Neural crest cell (in vitro differentiated cells): Measurements from ENCODE around the gene KCNIP3. TPM values are rescaled to one million over a fixed set of nuclear protein-coding genes. Genes with fewer than 3 reads are reported as not detected.

ENCODE experiments used
- DNase-seq: peaks from one replicate; pipeline ENCODE4 v3.0.0; 2021; ENCODE audit warnings: low read depth, mixed read lengths, low spot score
- H3K27ac Mint-ChIP-seq: one replicate; pipeline ENCODE4 v1.8.0; 2021; ENCODE audit warnings: mild to moderate bottlenecking, mixed read lengths; ENCODE audit not compliant: unreplicated experiment
- H3K27me3 Mint-ChIP-seq: 2 replicates; pipeline ENCODE4 v1.8.0; 2021; ENCODE audit warnings: low read depth, mild to moderate bottlenecking, mixed read lengths
- H3K36me3 Mint-ChIP-seq: 2 replicates; pipeline ENCODE4 v1.8.0; 2021; ENCODE audit warnings: low read depth, mild to moderate bottlenecking, mixed read lengths
- H3K4me1 Mint-ChIP-seq: 2 replicates; pipeline ENCODE4 v1.8.0; 2021; ENCODE audit warnings: mixed read lengths
- H3K4me3 Mint-ChIP-seq: one replicate; pipeline ENCODE4 v1.8.0; 2021; ENCODE audit warnings: mild to moderate bottlenecking, mixed read lengths
- H3K9me3 Mint-ChIP-seq: 2 replicates; pipeline ENCODE4 v1.8.0; 2021; ENCODE audit warnings: mixed read lengths
- total RNA-seq: library from RNA; stranded (reverse); gene quantifications from 2 replicates; pipeline ENCODE4 v1.2.1, GENCODE V29; 2021
- TF ChIP-seq, protein P1 (sequence below): fragments of 200-600 bp; sonication (generic); conservative IDR thresholded peaks from 2 replicates; pipeline ENCODE4 v1.5.0; 2021; ENCODE audit warnings: antibody characterized with exemption, mild to moderate bottlenecking

The KCNIP3 gene
- total RNA-seq, 1 donor from 2014 or later, result 2.9 TPM

DNA sequence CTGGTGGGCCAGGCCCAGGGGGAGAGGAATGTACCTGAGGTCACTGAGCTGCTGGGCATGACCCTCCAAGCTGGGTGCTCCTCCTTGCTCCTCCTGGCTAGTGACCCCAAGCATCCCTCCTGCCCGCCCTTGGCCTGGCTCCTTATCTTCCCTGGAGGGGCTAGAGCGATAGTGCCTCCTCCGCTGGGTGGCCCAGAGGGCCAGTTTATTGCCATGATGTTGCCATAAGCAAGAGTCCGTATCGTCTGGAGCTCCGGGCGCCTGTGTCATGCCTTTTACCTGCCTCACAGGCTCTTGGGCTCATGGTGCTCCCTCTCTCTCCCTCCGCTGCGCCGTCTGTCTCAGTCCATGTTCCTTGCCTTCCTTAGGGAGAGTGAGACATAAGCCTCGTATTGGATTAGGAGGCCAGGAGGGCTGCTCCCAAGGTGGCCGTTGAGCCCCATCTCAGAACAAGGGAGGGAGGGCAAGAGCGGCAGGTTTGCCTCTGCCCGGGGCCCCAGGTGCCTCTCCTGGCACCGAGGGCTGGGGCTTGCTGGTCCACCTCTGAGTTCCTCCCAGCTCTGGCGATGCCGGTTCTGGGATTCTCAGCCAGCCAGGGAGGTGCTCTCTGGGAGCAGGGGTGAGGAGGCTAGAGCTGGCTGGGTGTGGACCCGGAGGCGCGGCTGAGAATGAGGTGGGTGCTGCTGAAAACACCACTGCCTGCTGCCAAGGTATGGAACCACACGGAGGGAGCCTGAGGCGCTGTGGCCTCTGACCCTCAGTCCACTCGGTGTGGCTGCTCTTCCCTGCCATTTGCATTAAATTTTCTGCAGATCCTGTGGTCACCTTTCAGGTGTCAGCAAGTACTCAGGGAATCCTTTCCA lies 22.6 kb downstream of the KCNIP3 start:
- TF ChIP-seq, protein P1, sequence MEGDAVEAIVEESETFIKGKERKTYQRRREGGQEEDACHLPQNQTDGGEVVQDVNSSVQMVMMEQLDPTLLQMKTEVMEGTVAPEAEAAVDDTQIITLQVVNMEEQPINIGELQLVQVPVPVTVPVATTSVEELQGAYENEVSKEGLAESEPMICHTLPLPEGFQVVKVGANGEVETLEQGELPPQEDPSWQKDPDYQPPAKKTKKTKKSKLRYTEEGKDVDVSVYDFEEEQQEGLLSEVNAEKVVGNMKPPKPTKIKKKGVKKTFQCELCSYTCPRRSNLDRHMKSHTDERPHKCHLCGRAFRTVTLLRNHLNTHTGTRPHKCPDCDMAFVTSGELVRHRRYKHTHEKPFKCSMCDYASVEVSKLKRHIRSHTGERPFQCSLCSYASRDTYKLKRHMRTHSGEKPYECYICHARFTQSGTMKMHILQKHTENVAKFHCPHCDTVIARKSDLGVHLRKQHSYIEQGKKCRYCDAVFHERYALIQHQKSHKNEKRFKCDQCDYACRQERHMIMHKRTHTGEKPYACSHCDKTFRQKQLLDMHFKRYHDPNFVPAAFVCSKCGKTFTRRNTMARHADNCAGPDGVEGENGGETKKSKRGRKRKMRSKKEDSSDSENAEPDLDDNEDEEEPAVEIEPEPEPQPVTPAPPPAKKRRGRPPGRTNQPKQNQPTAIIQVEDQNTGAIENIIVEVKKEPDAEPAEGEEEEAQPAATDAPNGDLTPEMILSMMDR, result no peak
- Mint-ChIP-seq H3K4me1 (peaks cover 15% of the 10 kb centered on the region), H3K27me3 (no peaks in the 10 kb centered on the region), H3K27ac (no peak overlapping the region), H3K36me3 (no peaks in the 10 kb centered on the region), H3K4me3 (no peak overlapping the region), H3K9me3 (no peaks in the 10 kb centered on the region)
- no peak for DNase-seq

DNA sequence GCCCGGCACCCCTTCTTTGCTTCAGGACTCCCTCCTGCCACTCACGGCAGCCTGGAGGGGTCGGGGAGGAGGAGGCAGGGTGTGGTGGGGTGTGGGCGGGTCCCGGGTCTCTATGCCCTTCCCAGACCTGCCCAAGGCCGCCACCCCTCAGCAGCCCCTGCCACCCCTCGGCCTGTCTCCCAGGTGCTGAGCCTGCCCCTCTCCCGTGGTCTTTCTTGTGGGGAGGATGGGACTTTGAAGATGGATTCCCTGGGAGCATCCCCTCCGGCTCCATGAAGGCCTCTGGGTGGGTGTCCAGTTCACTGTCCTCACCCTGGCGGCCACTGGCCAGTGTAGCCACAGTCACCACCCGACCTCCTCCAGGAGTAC lies 23.2 kb downstream of the KCNIP3 start:
- Mint-ChIP-seq H3K9me3 (no peaks in the 10 kb centered on the region), H3K27ac (no peak overlapping the region), H3K4me3 (no peak overlapping the region), H3K36me3 (no peaks in the 10 kb centered on the region), H3K4me1 (peaks cover 10% of the 10 kb centered on the region), H3K27me3 (no peaks in the 10 kb centered on the region)
- DNase-seq, result no peak
- TF ChIP-seq, protein P1, result no peak

DNA sequence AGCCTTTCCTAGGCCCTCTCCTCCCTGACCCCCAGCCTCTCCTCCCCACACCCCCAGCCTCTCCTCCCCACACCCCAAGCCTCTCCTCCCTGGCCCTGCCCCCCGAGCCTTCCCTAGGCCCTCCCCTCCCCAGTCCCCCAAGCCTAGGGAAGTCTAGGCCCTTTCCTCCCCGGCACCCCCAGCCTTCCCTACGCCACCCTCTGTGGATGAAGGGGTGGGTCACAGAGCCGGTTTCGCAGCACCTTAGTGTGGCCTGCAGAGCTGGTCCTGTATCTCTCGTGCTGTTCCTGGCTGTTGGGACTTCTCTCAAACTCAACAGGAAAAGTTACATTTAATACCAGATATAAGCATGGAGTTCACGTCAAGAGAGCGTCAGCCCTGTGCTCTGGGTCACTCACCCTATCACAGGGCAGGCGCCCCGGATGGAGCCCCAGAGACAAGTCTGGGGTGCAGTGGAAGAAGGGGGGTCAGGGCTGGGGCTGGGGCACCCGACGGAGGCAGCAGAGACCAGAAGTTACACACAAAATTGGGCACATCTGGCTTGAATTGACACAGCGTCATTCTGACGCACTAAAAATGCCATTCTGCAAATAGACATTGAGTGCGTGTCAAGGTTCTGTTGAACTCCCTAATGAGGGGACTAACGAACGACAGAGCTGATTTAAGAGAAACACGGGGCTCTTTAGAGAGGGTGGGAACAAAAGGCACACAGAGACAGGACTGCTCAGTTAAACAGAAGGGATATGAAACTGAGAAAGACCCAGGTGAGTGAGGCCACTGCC lies 24.0 kb downstream of the KCNIP3 start:
- H3K36me3 Mint-ChIP-seq, result no peaks in the 10 kb centered on the region
- no peak overlapping the region for H3K27ac Mint-ChIP-seq
- peaks cover 8% of the 10 kb centered on the region for H3K4me1 Mint-ChIP-seq
- TF ChIP-seq, protein P1, result no peak
- peaks cover 3% of the 10 kb centered on the region for H3K9me3 Mint-ChIP-seq
- no peaks in the 10 kb centered on the region for H3K27me3 Mint-ChIP-seq
- no peak overlapping the region for H3K4me3 Mint-ChIP-seq
- DNase-seq, result no peak

DNA sequence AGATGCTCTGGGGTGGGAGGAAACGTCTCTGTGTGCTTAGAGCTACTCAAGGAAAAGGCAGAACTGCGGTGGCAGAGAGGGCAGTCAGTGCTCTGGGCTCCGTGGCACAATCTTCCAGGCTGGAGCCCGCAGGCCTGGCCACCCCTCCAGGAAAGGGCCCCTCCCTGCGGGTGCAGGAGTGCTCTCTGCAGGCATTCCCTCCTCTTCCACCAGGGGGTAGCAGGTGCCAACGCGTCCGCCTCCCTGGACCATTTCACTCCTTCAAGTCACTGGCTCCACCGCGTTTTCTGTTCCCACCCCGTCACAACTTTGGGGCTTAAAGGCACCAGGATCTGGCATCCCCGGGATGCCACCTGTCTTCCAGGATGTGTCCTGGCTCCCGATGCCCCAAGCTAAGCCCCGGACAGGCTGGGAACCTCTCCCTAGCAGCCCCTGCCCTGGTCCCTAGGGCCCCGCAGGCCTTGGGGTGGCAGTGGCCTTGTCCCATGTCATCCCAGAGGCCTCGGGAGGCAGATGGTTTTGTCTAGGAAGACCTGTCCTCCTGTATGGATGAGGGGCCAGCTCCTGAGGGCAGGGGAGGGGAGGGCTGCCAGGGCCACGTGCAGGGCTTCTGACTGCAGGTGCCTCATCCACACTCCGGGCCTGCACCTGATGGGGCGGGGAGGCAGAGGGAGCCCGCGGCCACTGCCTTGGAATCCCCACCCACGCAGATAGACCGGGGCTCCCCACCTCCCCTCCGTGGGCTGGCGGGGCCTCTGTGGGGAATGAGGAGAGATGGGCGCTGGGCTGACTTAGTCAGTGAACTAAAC lies 26.4 kb downstream of the KCNIP3 start:
- no peak overlapping the region for H3K4me3 Mint-ChIP-seq
- no peaks in the 10 kb centered on the region for H3K36me3 Mint-ChIP-seq
- no peak for DNase-seq
- H3K27ac Mint-ChIP-seq, result no peak overlapping the region
- no peaks in the 10 kb centered on the region for H3K4me1 Mint-ChIP-seq
- TF ChIP-seq, protein P1, result peak; percentile 54
- no peaks in the 10 kb centered on the region for H3K27me3 Mint-ChIP-seq
- H3K9me3 Mint-ChIP-seq, result peaks cover 3% of the 10 kb centered on the region

DNA sequence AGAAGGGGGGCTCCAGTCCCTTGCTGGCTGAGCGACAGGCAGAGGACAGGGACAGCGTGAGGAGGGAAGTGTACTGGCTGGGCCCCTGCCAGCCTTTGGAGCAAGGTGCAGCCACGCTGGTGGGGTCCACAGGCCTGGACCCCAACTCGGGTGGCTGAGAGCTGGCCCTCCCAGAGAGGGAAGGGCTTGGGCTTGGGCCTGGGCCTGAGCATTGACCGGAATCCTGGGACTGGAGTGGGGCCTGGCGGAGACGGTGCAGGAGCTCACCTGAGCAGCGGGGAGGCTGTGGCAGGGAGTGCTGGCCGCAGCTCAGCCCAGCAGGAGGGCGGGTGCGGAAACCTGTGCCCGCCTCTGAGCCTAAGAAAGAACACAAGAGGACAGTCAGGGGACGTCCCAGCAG lies 27.9 kb downstream of the KCNIP3 start:
- no peaks in the 10 kb centered on the region for H3K36me3 Mint-ChIP-seq
- TF ChIP-seq, protein P1, result no peak
- peaks cover 3% of the 10 kb centered on the region for H3K9me3 Mint-ChIP-seq
- H3K27ac Mint-ChIP-seq, result no peak overlapping the region
- no peak for DNase-seq
- H3K4me3 Mint-ChIP-seq, result no peak overlapping the region
- H3K4me1 Mint-ChIP-seq, result no peaks in the 10 kb centered on the region
- H3K27me3 Mint-ChIP-seq, result no peaks in the 10 kb centered on the region
